OCI-LY1 (cell line): ENCODE data around the gene KCNH1.

Experiments used
- EZH2 ChIP-seq: fragments of 200-600 bp; sonication (generic), shearing (Covaris generic); IDR thresholded peaks from 2 replicates; pipeline ENCODE4 v1.8.0; 2017; ENCODE audit warnings: borderline replicate concordance, mixed run types, mild to moderate bottlenecking, antibody characterized with exemption, low read length, moderate library complexity, mixed read lengths
- TF ChIP-seq, protein P1 (sequence below): fragments of 200-600 bp; sonication (generic), shearing (Covaris generic); IDR thresholded peaks from 2 replicates; pipeline ENCODE4 v1.5.1; 2017; ENCODE audit warnings: mild to moderate bottlenecking, antibody characterized with exemption, low read length, moderate library complexity, mixed read lengths

DNA sequence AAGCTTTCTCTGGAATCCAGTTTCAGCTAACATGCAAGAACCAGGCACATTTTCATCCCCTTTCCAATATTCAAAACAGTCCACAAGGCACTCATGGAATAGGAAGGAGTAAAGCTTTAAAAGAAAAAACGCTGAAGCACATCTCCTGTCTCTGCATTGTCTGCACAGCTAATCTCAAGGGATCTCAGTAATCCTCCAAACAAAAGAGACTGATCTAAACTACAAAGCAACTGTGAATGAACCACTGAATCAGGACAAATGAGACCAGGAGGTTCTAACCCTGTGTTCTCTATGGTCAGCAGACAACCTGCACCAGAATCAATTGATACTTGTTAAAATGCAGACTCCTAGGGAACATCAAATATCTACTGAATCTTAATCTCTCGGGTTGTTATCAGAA, 406.2 kb downstream of the KCNH1 start:
- TF ChIP-seq, protein P1, sequence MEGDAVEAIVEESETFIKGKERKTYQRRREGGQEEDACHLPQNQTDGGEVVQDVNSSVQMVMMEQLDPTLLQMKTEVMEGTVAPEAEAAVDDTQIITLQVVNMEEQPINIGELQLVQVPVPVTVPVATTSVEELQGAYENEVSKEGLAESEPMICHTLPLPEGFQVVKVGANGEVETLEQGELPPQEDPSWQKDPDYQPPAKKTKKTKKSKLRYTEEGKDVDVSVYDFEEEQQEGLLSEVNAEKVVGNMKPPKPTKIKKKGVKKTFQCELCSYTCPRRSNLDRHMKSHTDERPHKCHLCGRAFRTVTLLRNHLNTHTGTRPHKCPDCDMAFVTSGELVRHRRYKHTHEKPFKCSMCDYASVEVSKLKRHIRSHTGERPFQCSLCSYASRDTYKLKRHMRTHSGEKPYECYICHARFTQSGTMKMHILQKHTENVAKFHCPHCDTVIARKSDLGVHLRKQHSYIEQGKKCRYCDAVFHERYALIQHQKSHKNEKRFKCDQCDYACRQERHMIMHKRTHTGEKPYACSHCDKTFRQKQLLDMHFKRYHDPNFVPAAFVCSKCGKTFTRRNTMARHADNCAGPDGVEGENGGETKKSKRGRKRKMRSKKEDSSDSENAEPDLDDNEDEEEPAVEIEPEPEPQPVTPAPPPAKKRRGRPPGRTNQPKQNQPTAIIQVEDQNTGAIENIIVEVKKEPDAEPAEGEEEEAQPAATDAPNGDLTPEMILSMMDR: no peak
- no peak for TF ChIP-seq EZH2
